Measurements from ENCODE around the gene CCNB3.
"Not testable (repeated sequence)": the region's sequence is repeated elsewhere in the genome, so short reads cannot be mapped to it uniquely, and the experiment has no call there.

The CCNB3 gene, protein sequence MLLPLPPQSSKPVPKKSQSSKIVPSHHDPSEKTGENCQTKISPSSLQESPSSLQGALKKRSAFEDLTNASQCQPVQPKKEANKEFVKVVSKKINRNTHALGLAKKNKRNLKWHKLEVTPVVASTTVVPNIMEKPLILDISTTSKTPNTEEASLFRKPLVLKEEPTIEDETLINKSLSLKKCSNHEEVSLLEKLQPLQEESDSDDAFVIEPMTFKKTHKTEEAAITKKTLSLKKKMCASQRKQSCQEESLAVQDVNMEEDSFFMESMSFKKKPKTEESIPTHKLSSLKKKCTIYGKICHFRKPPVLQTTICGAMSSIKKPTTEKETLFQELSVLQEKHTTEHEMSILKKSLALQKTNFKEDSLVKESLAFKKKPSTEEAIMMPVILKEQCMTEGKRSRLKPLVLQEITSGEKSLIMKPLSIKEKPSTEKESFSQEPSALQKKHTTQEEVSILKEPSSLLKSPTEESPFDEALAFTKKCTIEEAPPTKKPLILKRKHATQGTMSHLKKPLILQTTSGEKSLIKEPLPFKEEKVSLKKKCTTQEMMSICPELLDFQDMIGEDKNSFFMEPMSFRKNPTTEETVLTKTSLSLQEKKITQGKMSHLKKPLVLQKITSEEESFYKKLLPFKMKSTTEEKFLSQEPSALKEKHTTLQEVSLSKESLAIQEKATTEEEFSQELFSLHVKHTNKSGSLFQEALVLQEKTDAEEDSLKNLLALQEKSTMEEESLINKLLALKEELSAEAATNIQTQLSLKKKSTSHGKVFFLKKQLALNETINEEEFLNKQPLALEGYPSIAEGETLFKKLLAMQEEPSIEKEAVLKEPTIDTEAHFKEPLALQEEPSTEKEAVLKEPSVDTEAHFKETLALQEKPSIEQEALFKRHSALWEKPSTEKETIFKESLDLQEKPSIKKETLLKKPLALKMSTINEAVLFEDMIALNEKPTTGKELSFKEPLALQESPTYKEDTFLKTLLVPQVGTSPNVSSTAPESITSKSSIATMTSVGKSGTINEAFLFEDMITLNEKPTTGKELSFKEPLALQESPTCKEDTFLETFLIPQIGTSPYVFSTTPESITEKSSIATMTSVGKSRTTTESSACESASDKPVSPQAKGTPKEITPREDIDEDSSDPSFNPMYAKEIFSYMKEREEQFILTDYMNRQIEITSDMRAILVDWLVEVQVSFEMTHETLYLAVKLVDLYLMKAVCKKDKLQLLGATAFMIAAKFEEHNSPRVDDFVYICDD (N-terminal part only)

GRCh38 chrX:50204364-50204899 lies at the start of gene CCNB3:
TSS of gene CCNB3 (plus strand) at chrX:50204765. CDS start at chrX:50285164, 80,399 bp downstream.
- peak; percentile 32 for DNase-seq (ENCODE audit: low read depth)

DNA sequence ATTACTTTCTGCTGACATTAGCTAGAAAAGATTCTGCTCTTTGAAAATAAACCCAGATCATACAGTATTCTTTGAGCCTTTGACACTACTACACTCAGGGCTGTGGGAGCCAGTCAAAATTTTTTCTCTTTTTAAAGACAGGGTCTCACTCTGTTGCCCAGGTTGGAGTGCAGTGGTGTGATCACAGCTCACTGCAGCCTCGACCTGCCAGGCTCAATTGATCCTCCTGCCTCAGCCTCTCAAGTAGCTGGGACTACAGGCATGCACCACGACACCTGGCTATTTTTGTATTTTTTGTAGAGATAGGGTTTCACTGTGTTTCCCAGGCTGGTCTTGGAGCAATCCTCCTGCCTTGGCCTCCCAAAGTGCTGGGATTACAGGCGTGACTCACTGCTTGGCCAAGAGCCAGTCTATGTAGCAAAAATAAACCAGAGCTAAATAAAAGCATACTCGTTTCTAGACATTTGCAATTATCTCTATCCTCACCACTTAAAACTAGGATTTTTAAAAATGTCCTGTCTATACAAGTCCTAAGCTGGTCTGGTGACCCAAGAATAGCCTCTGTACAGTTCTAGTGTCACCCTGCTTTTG lies 46.9 kb upstream of the CCNB3 start:
- no peak for DNase-seq (ENCODE audit: low read depth)

DNA sequence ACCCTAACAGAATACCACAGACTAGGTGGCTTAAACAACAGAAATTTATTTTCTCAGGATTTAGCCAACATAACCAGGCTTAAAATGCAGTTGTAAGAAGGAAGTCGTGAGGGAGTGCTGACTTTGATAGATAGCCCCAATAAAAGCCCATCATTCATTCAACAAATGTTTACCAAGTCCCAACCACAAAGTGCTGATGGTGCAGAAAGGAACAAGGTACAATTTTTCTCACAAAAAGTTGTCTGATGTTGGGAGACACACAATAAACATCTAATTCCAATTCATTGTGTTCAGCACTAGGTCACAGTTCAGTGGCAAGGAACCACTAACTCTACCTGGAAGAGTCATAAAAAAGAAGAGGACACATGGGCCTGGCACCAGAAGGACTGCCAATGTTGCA lies 46.0 kb upstream of the CCNB3 start:
- no peak for DNase-seq (ENCODE audit: low read depth)

GRCh38 chrX:50161127-50161526 lies 43.4 kb upstream of the CCNB3 start:
- DNase-seq (ENCODE audit: low read depth) = no peak

DNA sequence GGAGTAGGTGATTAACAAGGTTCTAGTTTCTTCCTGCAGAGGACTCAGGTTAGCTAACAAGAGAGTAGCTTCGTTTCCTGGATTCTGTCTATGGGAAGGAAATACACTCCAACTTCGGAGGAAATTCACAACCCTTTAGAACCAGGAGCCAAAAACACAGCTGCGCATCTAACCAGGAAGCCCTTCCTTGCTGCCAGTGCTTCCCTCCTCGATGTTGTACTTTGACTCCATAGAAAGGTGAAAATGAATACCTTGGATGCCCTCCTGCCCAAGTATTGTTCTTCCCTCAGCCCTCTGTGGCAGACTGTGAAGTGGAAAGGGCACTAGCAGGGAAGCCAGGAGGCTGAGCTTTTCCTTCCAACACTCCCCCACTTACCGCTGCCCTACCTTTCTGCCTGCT lies 38.8 kb upstream of the CCNB3 start:
- no peak for DNase-seq (ENCODE audit: low read depth)

DNA sequence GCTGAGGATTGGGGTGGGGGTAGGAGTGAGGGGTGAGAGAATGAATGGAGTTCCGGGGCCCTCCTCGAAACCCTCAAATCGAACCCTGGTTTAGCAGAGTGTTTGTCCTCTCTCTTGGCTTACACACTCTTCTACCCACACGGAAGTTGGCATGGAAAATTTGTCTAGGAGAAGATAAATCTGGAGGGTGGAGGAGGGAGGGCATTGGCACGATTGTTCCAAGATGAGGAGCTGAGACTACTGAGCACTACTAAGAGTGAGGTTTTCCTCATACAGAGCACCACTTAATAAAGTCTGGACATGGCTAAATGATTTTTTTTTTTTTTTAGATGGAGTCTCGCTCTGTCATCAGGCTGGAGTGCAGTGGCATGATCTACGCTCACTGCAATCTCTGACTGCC lies 37.2 kb upstream of the CCNB3 start:
- DNase-seq (ENCODE audit: low read depth) = no peak

DNA sequence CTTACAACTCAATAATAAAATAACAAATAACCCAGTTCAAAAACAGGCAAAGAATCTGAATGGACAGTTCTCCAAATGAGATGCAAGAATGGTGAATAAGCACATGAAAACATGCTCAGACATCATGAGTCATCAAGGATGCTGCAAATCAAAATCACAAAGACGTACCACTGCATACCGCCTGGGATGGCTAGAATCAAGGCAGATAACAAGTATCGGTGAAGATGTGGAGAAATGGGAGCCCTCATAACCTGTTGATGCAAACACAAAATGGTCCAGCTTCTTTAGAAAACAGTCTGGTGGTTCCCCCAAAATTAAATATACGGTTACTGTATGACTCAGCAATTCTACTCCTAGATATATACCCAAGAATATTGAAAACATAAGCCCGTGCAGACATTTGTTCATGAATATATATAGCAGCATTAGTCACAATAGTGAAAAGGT lies 36.3 kb upstream of the CCNB3 start:
- DNase-seq (ENCODE audit: low read depth) = no peak

DNA sequence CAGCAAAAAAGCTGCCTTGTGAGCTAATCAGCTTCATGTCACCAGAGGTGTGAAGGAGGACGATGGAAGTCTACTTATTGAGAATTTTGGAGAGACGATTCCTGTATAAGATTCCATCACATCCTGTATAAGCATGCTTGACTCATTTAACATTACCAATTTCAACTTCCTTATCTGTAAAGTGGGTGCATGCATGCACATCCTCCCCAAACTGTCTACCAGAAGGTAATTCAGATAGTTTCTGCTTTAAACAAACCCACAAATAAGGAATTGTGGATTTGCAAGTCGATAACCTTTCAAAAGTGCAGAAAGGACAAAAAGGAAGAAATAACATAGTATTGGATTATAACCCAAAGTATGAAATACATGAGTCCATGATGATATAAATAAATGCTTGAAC lies 34.8 kb upstream of the CCNB3 start:
- no peak for DNase-seq (ENCODE audit: low read depth)

DNA sequence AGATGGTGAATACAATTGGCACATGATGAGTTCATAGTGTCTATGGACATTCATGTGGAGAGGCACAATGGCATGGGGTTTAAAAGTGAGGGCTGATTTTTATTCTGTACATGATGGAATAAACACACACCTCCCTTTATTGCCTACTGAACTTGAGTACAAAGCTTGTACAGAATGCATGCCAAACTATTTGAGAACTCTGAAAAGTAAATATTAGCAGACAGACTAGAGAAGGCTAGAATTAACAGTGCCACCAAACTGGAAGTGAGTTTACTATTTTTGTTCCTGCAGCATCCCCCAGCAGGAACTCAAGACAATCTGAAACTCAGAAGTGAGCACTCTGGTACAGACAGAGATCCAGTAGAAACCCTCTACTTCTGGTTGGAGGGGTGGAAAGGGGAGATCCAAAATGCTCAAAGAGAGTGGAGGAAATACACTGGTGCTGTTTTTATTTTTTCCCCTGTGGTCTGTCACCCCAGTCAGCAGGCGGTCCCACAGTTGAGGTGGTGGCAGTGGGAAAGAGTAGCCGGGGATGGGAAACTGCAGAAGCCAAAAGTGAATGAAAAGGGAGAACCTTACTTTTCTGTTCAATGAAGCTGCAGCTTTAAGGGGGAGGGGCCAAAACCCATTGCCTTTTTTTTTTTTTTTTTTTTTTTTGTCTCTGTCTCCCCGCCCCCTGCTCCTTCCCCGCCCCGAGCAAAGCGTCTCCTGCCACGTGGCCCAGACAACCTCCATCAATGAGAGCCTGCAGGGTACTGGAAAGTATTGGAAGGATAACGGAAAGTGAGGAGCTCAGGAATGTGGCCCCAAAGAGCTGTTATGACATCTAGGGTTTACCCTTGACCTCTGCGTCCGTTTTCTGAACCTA lies 24.3 kb upstream of the CCNB3 start:
- DNase-seq (ENCODE audit: low read depth) = no peak

GRCh38 chrX:50183891-50184290 lies 20.7 kb upstream of the CCNB3 start:
- DNase-seq (ENCODE audit: low read depth) = no peak

DNA sequence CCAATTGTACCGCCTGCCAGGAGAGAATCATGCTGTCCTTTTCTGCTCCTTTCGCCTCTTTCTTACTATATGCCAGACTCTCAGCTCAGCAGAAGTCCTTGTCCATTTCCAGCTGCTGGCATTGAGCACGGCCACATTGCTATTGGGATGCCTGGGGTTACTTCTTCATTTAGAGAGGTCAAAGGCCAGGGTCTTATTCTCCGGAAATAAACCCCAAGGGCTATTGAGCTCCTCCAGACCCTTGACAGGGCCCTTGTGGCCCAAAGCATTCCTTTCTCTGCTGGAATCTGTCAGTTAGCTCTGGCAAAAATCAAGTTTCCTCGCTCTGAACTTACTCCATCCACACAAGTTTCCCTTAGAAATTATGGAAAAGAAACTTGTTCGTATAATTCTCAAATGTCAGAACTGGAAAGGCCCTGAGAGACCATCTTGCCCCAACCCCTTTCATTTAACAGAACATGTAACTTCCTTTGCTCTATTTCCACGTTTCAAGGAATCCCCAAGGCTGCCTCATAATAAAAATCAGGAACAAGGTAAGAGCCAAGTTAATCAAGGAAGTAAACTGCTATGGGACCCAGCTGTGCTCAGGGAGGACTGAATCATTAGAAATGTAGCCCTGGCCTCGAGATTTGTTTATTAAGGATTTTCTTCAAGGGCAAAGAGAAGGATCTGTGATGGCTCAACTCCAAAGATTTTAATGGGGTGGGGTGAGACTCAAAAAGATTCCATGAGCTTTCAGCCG lies 15.5 kb upstream of the CCNB3 start:
- DNase-seq (ENCODE audit: low read depth) = no peak

DNA sequence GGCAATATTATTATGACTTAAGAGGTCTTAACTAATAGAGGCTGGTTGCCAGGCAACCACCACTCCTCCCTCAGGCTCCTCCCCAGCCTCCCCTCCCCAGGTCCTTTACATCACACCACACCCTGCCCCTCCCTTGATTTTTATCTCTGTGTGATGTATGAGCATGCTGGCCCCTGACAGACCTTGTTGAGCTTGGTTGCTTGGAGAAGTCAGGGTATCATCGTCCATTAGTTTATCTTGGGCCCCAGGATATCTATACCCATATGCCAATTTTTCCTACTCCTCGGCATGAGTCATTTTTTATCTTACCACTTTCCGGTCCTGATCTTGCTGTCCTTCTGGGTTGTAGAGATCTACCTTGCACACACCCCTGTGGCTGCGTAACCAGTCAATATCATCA lies 6.2 kb upstream of the CCNB3 start:
- DNase-seq (ENCODE audit: low read depth) = no peak

- DNase-seq (ENCODE audit: low read depth) = no peak
Measured at GRCh38 chrX:50200907-50201306, 3.7 kb upstream of the CCNB3 start, which contains the start of gene AKAP4. TSS of gene AKAP4 (minus strand) at chrX:50201007. CDS start at chrX:50200889, 118 bp downstream.

DNA sequence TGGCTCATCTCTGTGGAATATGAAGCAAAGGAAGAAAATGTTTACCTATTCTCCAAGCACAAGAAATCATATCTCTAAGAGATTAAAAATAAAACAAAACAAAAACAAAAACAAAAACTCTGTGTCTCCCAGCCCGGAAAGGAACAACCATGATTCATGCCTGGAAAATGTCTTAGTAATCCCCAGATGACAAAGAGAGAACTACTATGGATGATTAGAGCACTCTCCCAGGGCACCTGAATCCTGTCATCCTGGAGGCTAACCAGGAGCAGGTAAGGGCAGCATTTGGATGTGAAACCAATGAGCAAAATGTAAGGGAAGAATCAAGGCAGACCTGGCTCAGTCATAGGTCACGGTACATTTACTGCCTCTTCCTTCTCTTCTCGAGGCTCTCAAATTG lies 2.0 kb upstream of the CCNB3 start:
- no peak for DNase-seq (ENCODE audit: low read depth)

GRCh38 chrX:50206753-50207152 lies 2.2 kb downstream of the CCNB3 start:
- no peak for DNase-seq (ENCODE audit: low read depth)

- no peak for DNase-seq (ENCODE audit: low read depth)
Measured at GRCh38 chrX:50211510-50211909, 6.9 kb downstream of the CCNB3 start.

- no peak for DNase-seq (ENCODE audit: low read depth)
Measured at GRCh38 chrX:50281253-50281652, 76.7 kb downstream of the CCNB3 start.

GRCh38 chrX:50327235-50327634 lies 122.7 kb downstream of the CCNB3 start:
- no peak for DNase-seq (ENCODE audit: low read depth)

GRCh38 chrX:50332668-50333067 lies 128.1 kb downstream of the CCNB3 start:
- DNase-seq (ENCODE audit: low read depth) = not testable (repeated sequence)

GRCh38 chrX:50333308-50333707 lies 128.7 kb downstream of the CCNB3 start:
- DNase-seq (ENCODE audit: low read depth) = no peak
